ENCODE results near the gene PAX3.

DNA sequence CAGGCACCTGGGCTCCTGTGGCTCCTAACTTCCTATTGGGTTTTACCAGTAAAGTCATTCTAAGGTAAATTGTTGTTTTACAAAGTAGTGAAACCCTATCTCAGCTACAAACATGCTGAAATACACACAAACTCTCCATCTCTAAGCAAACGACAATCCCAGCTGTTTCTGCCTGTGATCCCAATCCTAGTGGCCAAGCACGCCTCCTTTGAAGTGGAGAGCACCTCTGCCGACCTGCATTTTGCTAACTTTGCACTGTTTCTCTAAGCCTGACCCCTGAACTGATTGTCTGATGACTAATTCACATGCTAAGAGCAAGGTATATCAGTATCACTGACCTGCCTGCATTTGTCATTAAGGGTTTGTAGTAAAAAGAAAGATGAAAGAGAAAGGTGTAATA lies 124.3 kb downstream of the PAX3 start:
- TF ChIP-seq EZH2 (IDR thresholded peaks at IDR 0.05; ENCODE audit: borderline replicate concordance, low read depth, low read length, severe bottlenecking) (no peak), CTCF (IDR thresholded peaks at IDR 0.05; ENCODE audit: borderline replicate concordance, extremely low read depth, low read length, poor library complexity, severe bottlenecking) (no peak)
